HG03354 (cell line): Measurements from ENCODE around the gene GAPVD1.
"Not testable (repeated sequence)": the region's sequence is repeated elsewhere in the genome, so short reads cannot be mapped to it uniquely, and the experiment has no call there.

Experiments
- ATAC-seq: cut with Tn5 transposase; IDR thresholded peaks from one replicate; pipeline ENCODE4 v1.9.1; 2021; ENCODE audit warnings: mild to moderate bottlenecking; ENCODE audit not compliant: unreplicated experiment, poor library complexity, severe bottlenecking

Gene GAPVD1

GRCh38 chr9:125293134-125293533, 31.5 kb downstream of the GAPVD1 start:
- ATAC-seq: no peak

GRCh38 chr9:125295657-125296056, 34.0 kb downstream of the GAPVD1 start:
- no peak for ATAC-seq

GRCh38 chr9:125296843-125297372, 35.3 kb downstream of the GAPVD1 start:
- ATAC-seq: no peak

- ATAC-seq: no peak
Observed at GRCh38 chr9:125297917-125298316, 36.3 kb downstream of the GAPVD1 start.

GRCh38 chr9:125302241-125302640, 40.6 kb downstream of the GAPVD1 start:
- no peak for ATAC-seq

GRCh38 chr9:125304273-125304672, 42.6 kb downstream of the GAPVD1 start:
- no peak for ATAC-seq

- no peak for ATAC-seq
Observed at GRCh38 chr9:125312411-125312810, 50.8 kb downstream of the GAPVD1 start.

- ATAC-seq: not testable (repeated sequence)
Observed at GRCh38 chr9:125316359-125316758, 54.7 kb downstream of the GAPVD1 start.

GRCh38 chr9:125317704-125318103, 56.1 kb downstream of the GAPVD1 start:
- ATAC-seq: no peak

GRCh38 chr9:125321496-125321895, 59.9 kb downstream of the GAPVD1 start:
- ATAC-seq: no peak

- ATAC-seq: no peak
Observed at GRCh38 chr9:125323615-125324014, 62.0 kb downstream of the GAPVD1 start.

- no peak for ATAC-seq
Observed at GRCh38 chr9:125325826-125326225, 64.2 kb downstream of the GAPVD1 start.

- ATAC-seq: no peak
Observed at GRCh38 chr9:125329978-125330377, 68.4 kb downstream of the GAPVD1 start.

GRCh38 chr9:125330587-125330986, 69.0 kb downstream of the GAPVD1 start:
- ATAC-seq: no peak

GRCh38 chr9:125332527-125332926, 70.9 kb downstream of the GAPVD1 start:
- peak; percentile 90 for ATAC-seq

- no peak for ATAC-seq
Observed at GRCh38 chr9:125337236-125337635, 75.6 kb downstream of the GAPVD1 start.

GRCh38 chr9:125338929-125339328, 77.3 kb downstream of the GAPVD1 start:
- ATAC-seq: no peak

- ATAC-seq: no peak
Observed at GRCh38 chr9:125341566-125341965, 79.9 kb downstream of the GAPVD1 start.

GRCh38 chr9:125343518-125344275, 82.1 kb downstream of the GAPVD1 start:
- ATAC-seq: no peak

GRCh38 chr9:125346080-125346732, 84.6 kb downstream of the GAPVD1 start:
- ATAC-seq: no peak

GRCh38 chr9:125355601-125356000, 94.0 kb downstream of the GAPVD1 start:
- ATAC-seq: no peak
